GM19099 (cell line): ENCODE measurements around the gene SP6.

Experiments
- POLR2A ChIP-seq: IDR thresholded peaks from 3 replicates; pipeline ENCODE4 v1.6.1; 2011; ENCODE audit warnings: low read depth; ENCODE audit not compliant: insufficient read length; ENCODE audit errors: extremely low read depth

SP6 gene

DNA sequence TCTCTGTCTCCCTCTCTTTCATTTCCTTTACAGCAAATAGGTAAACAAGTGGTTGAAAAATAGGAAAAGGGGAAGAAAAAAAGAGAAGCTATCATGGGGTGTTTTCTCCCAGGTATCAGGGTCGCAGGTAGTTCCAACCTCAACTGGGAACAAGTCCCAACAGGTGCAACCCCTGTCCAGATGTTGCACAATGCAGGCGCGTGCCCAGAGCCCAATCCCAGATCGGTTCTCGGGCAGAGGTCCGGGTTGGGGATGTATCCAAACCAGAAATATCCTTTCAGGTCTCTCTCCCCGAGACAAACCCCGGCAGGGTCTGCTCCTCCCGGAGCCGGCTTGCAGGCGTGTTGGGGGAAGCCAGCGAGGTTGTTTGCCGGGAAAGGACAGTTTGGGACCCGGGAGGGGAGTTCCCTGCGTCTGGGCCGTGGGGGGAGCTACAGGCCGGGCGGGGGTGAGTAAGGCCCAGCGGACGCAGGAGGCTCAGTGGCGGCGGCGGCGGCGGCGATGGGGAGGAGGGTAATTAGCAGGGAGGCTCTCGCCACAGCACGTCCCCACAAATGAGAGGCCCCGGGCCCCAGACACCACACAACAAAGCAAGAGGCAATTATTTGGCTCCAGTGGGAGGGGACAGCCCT lies 21.2 kb upstream of the SP6 start:
- no peak for TF ChIP-seq POLR2A

DNA sequence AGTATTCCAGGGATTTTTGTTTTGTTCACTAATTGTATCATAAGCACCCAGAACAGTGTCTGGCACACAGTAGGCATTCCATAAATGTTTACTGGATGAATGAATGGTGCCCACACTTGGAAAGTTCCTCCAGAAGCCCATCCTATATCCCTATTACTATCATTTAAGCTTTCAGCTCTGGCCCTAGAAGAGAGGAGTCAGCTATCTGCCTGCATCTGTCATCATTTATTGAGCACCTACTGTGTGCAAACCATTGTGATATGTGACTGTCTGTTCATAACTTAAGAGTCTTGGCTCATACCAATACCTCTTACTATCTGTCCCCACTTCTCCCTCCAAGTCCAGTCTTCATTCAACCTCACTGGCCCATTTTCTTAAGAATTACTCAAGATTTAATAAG lies 20.1 kb upstream of the SP6 start:
- no peak for TF ChIP-seq POLR2A

DNA sequence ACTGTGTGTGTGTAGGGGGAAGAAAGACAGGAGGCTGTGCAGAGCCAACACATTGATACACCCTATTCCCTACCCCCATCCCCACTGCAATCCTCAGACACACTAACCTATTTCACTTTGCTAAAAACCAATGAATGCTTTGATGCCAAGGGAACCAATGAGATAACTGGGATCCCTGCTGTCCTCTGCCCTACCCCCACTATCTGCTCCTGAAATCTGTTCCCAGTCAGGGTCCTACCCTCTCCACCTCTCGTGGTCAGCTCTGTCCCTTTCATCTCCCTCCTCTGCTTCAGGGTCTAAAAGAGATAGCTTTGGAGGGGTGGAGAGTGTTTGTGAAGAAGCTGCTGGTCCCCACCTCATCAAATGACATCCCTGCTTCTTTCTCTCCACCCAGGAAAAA lies 19.1 kb upstream of the SP6 start:
- TF ChIP-seq POLR2A: no peak

DNA sequence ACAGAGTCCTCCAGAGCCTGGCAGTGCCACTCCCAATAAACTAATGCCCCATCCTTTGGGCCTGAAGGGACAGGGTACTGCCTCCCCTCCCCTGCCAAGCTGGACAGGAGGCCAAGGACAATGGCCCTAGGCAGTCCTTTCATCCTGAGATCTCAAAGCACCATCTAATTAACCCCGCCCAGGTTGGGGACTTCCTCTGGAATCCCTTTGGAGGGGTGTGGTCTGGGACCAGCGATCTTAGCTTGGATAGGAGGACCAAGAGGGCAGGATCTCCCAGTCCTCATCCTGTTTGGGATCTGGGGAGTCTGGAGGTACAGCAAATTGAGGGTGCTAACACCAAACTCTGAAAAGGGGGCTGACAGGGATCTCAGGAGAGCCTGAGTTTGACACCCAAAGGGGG lies 18.2 kb upstream of the SP6 start:
- no peak for TF ChIP-seq POLR2A

DNA sequence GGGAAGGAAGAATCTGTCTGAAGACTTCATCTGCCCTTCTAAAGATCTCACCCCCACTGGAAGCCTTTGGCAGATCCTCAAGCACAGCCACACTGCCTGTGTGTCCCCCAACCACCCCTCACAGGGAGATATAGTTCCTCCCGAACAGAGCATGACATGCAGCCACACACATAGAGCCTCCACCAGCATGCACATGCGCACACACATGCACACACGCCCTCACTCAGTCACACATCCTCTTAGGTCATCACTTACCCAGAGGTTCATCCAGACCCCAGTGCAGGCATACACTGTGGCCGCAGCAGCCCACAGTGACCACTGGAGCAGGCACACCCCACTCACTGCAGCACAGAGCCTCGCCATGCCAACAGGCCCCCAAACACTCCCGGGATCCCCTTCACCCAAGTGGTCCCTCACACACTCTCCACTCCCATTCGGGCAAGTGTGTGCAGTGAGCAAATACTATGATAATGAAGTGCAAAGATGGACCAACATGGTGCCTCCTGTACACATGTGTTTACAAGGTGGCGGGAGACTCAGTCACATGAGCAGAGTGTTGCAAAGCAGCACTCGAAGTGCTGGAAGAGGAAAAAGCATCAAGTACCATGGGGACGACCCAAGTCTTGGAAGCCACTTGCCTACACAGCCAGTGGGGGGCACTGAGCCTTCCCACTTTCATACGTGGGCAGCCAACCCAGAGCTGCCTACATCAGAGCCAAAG lies 17.0 kb upstream of the SP6 start:
- no peak for TF ChIP-seq POLR2A

- TF ChIP-seq POLR2A: no peak
Measured at GRCh38 chr17:47866941-47867340, 16.0 kb upstream of the SP6 start.

GRCh38 chr17:47864791-47865216 lies 13.8 kb upstream of the SP6 start:
- TF ChIP-seq POLR2A: no peak

DNA sequence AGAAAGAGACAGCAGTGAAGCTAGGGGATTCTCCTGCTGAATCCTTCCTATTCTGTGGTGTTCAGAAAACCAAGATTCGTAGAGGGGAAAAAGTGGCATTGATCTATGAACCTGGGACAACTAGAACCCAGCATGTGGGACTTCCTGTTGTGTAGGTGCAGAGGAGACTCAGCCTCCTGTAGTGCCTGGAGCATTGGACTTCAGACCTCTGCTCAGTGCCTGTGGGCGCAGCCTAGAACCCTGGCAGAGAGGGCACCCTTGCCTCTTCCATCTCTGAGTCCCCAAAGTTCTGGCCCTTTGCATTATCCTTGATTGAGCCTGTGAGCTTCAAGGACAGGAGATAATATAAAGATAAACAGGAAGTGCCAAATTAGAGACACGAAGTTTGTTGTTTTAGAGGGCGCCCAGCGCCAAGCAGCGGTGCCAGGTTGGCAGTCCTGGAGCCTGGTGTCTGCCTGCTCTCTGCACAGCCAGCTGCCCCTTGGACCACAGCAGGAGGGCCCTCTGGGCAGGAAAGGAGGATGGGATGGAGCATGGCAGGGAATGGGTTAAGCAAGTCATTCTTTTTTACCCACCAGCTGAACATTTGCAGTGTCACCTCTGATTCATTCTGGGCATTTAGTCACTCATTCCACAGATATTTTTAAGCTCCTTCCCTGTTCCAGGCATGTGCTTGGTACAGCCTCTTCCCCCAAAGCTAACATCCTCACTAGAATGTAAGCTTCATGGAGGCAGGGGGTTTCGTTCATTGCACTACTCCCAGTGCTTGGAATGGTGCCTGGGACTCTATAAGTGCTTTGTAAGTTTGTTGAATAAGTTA lies 11.9 kb upstream of the SP6 start:
- no peak for TF ChIP-seq POLR2A

- TF ChIP-seq POLR2A: no peak
Measured at GRCh38 chr17:47860386-47860785, 9.4 kb upstream of the SP6 start.

DNA sequence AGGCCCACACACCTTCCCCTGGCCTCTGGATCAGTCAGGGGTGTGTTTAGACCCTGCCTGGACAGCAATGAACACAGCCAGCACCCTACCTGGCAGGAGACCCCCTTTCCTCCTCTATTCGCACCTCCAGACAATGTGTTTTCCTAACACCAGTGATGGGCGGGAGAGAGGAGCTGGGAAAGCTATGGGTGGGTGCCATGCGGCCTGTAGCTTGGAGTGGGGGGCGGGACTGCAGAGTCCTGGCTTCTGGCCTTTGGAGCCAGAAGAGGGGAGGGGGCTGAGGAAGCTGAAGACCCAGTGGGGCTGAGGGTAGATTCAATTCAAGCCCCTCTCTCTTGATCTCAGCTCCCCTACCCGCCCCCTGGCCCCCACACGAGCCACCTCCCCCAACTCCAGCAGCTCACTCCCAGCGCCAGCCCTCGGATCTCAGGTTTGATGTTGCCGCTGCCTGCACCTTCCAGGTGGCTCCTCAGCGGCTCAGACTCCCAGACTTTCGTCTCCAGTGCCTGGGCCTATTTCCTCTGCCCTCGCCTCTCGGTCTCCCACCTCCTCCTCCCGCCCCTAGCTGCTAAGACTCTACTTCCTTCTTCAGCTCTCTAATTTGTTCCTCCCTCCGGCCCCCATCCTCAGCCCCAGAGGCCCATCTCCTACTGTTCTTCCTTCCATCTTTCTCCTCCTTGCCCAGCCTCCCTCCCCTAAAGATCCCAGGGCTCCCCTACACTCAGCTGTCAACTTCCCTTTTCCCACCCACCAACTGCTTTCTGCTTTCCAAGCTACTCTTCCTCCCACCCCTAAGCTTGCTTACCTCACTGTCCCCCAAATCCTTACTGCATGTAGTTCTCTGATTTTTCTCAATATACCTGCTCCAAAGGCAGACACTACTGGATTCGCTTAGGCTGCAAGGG lies 6.8 kb upstream of the SP6 start:
- no peak for TF ChIP-seq POLR2A

- TF ChIP-seq POLR2A: no peak
Measured at GRCh38 chr17:47856830-47857229, 5.9 kb upstream of the SP6 start.

DNA sequence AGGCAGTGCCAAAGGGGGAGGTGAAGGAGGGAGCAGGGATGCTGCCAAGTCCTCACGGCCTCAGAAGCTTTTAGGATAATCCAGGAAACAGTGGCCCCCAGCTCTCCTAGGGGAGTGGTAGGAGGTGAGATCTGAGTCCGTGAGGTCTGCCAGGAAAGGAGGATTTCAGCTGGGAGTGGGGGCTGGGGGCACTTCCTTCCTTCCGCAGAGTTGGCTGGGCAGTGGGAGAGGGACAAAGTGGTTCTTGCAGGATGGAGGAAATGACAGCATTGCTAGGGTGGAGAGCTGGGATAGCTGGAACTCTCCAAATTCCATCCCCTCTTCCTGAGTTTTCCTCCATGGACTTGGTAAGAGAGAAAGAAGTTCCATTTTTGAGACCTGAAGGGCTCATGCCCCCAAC lies 4.8 kb upstream of the SP6 start:
- no peak for TF ChIP-seq POLR2A

DNA sequence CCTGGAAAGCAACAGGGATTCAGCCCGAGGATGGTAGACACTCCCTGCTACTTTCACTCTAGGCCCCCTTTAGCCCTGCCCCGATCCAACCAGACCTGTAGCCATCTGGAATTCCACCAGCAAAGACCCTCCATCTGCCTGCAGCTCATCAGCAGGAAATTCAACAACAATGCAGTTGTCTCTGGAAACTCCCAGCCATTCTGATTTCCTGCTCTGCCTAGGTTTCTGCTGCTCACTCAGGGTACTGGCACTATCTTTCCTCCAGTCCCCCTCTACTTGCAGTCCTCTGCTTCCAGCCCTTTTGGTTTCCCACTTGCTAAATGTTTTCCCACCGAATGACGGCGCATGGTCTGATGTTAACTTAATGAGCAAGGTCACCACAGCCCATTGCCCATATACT lies 2.7 kb upstream of the SP6 start:
- TF ChIP-seq POLR2A: no peak

DNA sequence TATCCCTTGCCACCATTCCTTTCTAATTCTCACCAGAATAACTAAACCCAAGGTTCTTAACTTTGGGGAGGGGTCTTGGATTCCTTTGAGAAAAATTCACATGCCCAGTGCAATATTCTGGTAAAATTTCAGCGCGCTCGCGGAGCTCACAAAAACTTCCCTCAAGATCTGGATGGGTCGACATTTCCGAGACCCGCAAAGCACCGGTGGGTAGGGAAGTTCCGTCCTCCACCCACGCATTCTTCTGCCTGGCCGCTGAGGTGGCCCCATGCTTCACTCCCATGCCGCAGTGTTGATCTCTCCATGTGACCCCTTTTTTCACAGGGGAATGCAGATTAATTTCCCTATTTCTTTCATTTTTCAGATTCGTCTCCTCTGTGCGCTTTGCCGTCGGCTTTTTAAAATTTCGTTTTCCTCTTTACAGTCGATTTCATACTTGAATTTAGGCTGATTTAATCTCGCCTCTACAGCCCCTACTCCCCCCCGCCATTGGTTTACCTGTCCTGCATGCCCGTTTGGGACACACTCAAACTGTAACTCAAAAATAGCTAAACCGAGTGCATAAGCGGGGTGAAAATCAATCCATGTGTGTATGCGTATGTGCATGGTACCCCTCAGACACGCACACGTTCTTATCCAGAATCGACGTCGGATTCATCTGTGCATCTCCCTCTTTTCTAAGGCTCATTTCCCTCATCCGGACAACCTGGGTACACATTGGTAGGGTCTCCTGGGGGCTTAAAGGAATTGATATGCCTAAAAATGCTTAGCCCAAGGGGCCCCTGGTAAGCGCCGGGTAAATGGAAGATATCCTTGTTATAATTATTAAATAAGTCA lies 1.4 kb upstream of the SP6 start:
- TF ChIP-seq POLR2A: no peak

- no peak for TF ChIP-seq POLR2A
Measured at GRCh38 chr17:47851764-47852112, 775 bp upstream of the SP6 start.

DNA sequence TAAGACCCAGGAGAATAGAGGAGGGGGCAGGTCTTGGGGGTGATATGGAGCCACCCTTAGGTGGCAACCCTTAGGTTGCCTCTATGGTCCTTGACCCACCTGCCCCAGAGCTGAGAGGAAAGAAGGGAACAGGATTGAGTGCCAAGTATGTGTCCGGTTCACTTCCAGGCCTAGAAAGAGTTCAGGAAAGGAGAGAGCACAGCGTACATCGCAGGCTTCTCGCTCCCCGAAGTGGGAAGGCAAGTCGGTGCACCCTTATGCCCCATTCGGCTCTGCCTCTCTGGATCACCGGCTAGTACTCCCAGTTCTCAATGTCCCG lies 631 bp downstream of the SP6 start:
- no peak for TF ChIP-seq POLR2A
